H1 (cell line): ENCODE measurements around the gene ABCB11. TPM values are rescaled to one million over a fixed set of nuclear protein-coding genes. Genes with fewer than 3 reads are reported as not detected.

ENCODE experiments used
- CTCF ChIA-PET: fragments of 300-600 bp; sonication (Branson Sonifier 250); formaldehyde crosslinking; loops from one replicate; lab custom pipeline; 2021; ENCODE audit not compliant: partially characterized antibody; lab: Charles Lee
- POLR2A ChIA-PET: fragments of 300-600 bp; sonication (Branson Sonifier 250); formaldehyde crosslinking; loops from one replicate; lab custom pipeline; 2021; ENCODE audit warnings: inconsistent platforms; ENCODE audit not compliant: partially characterized antibody; lab: Charles Lee
- DNase-seq, 2 experiments: peaks; one replicate each; pipeline versions ENCODE4 v3.0.0 to v3.0.0-alpha.2; 2010 to 2022; ENCODE audit warnings: low spot score in 2 of 2, low read depth in 1 of 2, mixed read lengths in 1 of 2
- FAIRE-seq: peaks from 2 replicates; lab custom pipeline; 2011; peaks lifted over from hg19 to GRCh38; lab: Jason Lieb, UNC
- H2AFZ ChIP-seq: 2 replicates; pipeline ENCODE4 v1.8.1; 2012; ENCODE audit warnings: low read length, inconsistent platforms
- H2AK5ac ChIP-seq: 2 replicates; pipeline ENCODE4 v1.6.1; 2013; ENCODE audit warnings: low read depth, low read length
- H2BK120ac ChIP-seq: replicated peaks from 2 replicates; pipeline ENCODE3; 2013; ENCODE audit warnings: low read depth, low read length, inconsistent platforms
- H2BK12ac ChIP-seq: 2 replicates; pipeline ENCODE4 v1.6.1; 2013; ENCODE audit warnings: low read depth, low read length
- H2BK15ac ChIP-seq: 2 replicates; pipeline ENCODE4 v1.6.1; 2013; ENCODE audit warnings: low read length
- H2BK20ac ChIP-seq: 2 replicates; pipeline ENCODE4 v1.6.1; 2013; ENCODE audit warnings: low read length
- H2BK5ac ChIP-seq: 2 replicates; pipeline ENCODE4 v1.6.1; 2013; ENCODE audit warnings: low read depth, low read length
- H3K14ac ChIP-seq: 2 replicates; pipeline ENCODE4 v1.6.1; 2013; ENCODE audit warnings: inconsistent platforms; ENCODE audit not compliant: insufficient read length
- H3K18ac ChIP-seq: 2 replicates; pipeline ENCODE4 v1.6.1; 2013; ENCODE audit warnings: low read length; ENCODE audit errors: extremely low read depth
- H3K23ac ChIP-seq: 2 replicates; pipeline ENCODE4 v1.6.1; 2013; ENCODE audit warnings: inconsistent platforms; ENCODE audit not compliant: insufficient read length
- H3K23me2 ChIP-seq: 2 replicates; pipeline ENCODE4 v1.6.1; 2013; ENCODE audit warnings: low read depth, low read length
- H3K27ac ChIP-seq: 2 replicates; pipeline ENCODE4 v1.6.1; 2011; ENCODE audit warnings: low read depth, low read length, inconsistent platforms
- H3K27me3 ChIP-seq, 4 experiments: replicated peaks in 1 of 4; 1 replicate in 1 of 4; 2 replicates in 3 of 4; pipeline versions ENCODE4 v1.6.1 to v1.8.1; 2011 to 2013; ENCODE audit warnings: low read length in 3 of 4, mild to moderate bottlenecking in 3 of 4, inconsistent platforms in 2 of 4, mixed read lengths in 2 of 4, moderate library complexity in 1 of 4; ENCODE audit not compliant: control insufficient read depth in 3 of 4, insufficient read depth in 3 of 4; ENCODE audit errors: extremely low read depth in 1 of 4
- H3K36me3 ChIP-seq, 4 experiments: 2 replicates each; pipeline versions ENCODE4 v1.6.1 to v1.8.1; 2011 to 2013; ENCODE audit warnings: mild to moderate bottlenecking in 4 of 4, low read length in 3 of 4, moderate library complexity in 2 of 4, control low read depth in 1 of 4, inconsistent platforms in 1 of 4; ENCODE audit not compliant: insufficient read depth in 4 of 4, control insufficient read depth in 2 of 4
- H3K4ac ChIP-seq: replicated peaks from 2 replicates; pipeline ENCODE3; 2013; ENCODE audit warnings: low read length, low read depth, mixed read lengths, inconsistent platforms; ENCODE audit not compliant: insufficient read length
- H3K4me1 ChIP-seq, 4 experiments: replicated peaks in 1 of 4; 1 replicate in 1 of 4; 2 replicates in 3 of 4; pipeline versions ENCODE4 v1.6.1 to v1.8.1; 2011 to 2013; ENCODE audit warnings: low read length in 3 of 4, inconsistent platforms in 2 of 4, mixed read lengths in 1 of 4; ENCODE audit not compliant: insufficient read depth in 4 of 4, control insufficient read depth in 3 of 4
- H3K4me2 ChIP-seq, 2 experiments: 2 replicates each; pipeline versions ENCODE4 v1.6.1 to v1.8.1; 2011 to 2013; ENCODE audit warnings: low read depth in 2 of 2, low read length in 2 of 2, control low read depth in 1 of 2, inconsistent platforms in 1 of 2, mild to moderate bottlenecking in 1 of 2; ENCODE audit not compliant: insufficient read depth in 1 of 2
- H3K4me3 ChIP-seq, 4 experiments: fragments of 200-600, 300-600 bp in 1 of 4; sonication (generic), shearing (Covaris generic), sonication (Bioruptor Twin) in 1 of 4; 2 replicates each; pipeline versions ENCODE4 v1.5.1 to v1.8.1; 2011 to 2016; ENCODE audit warnings: low read length in 4 of 4, low read depth in 3 of 4, control low read depth in 2 of 4, inconsistent platforms in 2 of 4, mild to moderate bottlenecking in 2 of 4, mixed read lengths in 1 of 4, moderate library complexity in 1 of 4; ENCODE audit not compliant: insufficient read depth in 2 of 4; ENCODE audit errors: extremely low read depth in 1 of 4
- H3K56ac ChIP-seq: replicated peaks from 2 replicates; pipeline ENCODE3; 2013; ENCODE audit warnings: low read depth, mild to moderate bottlenecking, mixed read lengths, low read length, inconsistent platforms; ENCODE audit not compliant: insufficient read length
- H3K79me1 ChIP-seq: 2 replicates; pipeline ENCODE4 v1.6.1; 2013; ENCODE audit warnings: low read depth, low read length, control low read depth
- H3K79me2 ChIP-seq, 2 experiments: 2 replicates each; pipeline versions ENCODE4 v1.6.1 to v1.8.1; 2012 to 2013; ENCODE audit warnings: low read length in 2 of 2, mild to moderate bottlenecking in 2 of 2, inconsistent platforms in 1 of 2; ENCODE audit not compliant: insufficient read depth in 2 of 2, control insufficient read depth in 1 of 2
- H3K9ac ChIP-seq, 4 experiments: replicated peaks in 1 of 4; 1 replicate in 1 of 4; 2 replicates in 3 of 4; pipeline versions ENCODE4 v1.6.1 to v1.8.1; 2011 to 2013; ENCODE audit warnings: low read depth in 3 of 4, low read length in 3 of 4, control low read depth in 2 of 4, mild to moderate bottlenecking in 2 of 4, moderate library complexity in 2 of 4, inconsistent platforms in 1 of 4; ENCODE audit errors: extremely low read depth in 1 of 4
- H3K9me3 ChIP-seq, 2 experiments: 2 replicates each; pipeline versions ENCODE4 v1.6.1 to v1.8.1; 2012 to 2013; ENCODE audit warnings: mild to moderate bottlenecking in 2 of 2, moderate library complexity in 2 of 2, control low read depth in 1 of 2, inconsistent platforms in 1 of 2, low read depth in 1 of 2, low read length in 1 of 2, mixed read lengths in 1 of 2; ENCODE audit not compliant: insufficient read depth in 2 of 2
- H4K20me1 ChIP-seq, 2 experiments: replicated peaks in 1 of 2; 2 replicates each; pipeline versions ENCODE3 to v1.8.1; 2011 to 2013; ENCODE audit warnings: inconsistent platforms in 2 of 2, low read length in 2 of 2, mild to moderate bottlenecking in 1 of 2; ENCODE audit not compliant: insufficient read depth in 2 of 2, control insufficient read depth in 1 of 2
- H4K5ac ChIP-seq: 2 replicates; pipeline ENCODE4 v1.6.1; 2013; ENCODE audit warnings: low read length, low read depth, mixed read lengths, inconsistent platforms; ENCODE audit not compliant: insufficient read length
- H4K8ac ChIP-seq: 2 replicates; pipeline ENCODE4 v1.8.0; 2013; ENCODE audit warnings: mild to moderate bottlenecking, moderate library complexity, low read length, inconsistent platforms; ENCODE audit not compliant: insufficient read depth; ENCODE audit errors: extremely low read depth
- H4K91ac ChIP-seq: replicated peaks from 2 replicates; pipeline ENCODE3; 2013; ENCODE audit warnings: low read length, mixed read lengths, inconsistent platforms; ENCODE audit not compliant: insufficient read length
- BACH1 ChIP-seq: IDR thresholded peaks from 2 replicates; pipeline ENCODE4 v1.6.1; 2012; ENCODE audit warnings: low read length, improper control_type of control experiment
- BRCA1 ChIP-seq: IDR thresholded peaks from 2 replicates; pipeline ENCODE4 v1.6.1; 2012; ENCODE audit warnings: low read depth, low read length, improper control_type of control experiment
- CBX5 ChIP-seq: fragments of 300-800, 300-1000 bp; sonication (generic); IDR thresholded peaks from 2 replicates; pipeline ENCODE4 v1.7.1; 2016; ENCODE audit warnings: antibody characterized with exemption, low read length, low read depth
- CEBPB ChIP-seq: IDR thresholded peaks from 2 replicates; pipeline ENCODE4 v1.6.1; 2012; ENCODE audit warnings: low read depth, low read length
- CHD1 ChIP-seq: IDR thresholded peaks from 2 replicates; pipeline ENCODE4 v1.6.1; 2012; ENCODE audit warnings: low read depth, low read length, improper control_type of control experiment
- HDAC2 ChIP-seq, 2 experiments: fragments of 300-600 bp in 1 of 2; sonication (generic) in 1 of 2; IDR thresholded peaks; 2 replicates each; pipeline ENCODE4 v1.6.1; 2011 to 2012; ENCODE audit warnings: low read depth in 2 of 2, low read length in 2 of 2, mild to moderate bottlenecking in 2 of 2, moderate library complexity in 2 of 2, borderline replicate concordance in 1 of 2, inconsistent platforms in 1 of 2
- HDAC6 ChIP-seq: IDR thresholded peaks from one replicate; pipeline ENCODE4 v1.7.1; 2012; ENCODE audit warnings: low read depth, mild to moderate bottlenecking, inconsistent platforms, low read length, moderate library complexity
- JUND ChIP-seq: IDR thresholded peaks from 2 replicates; pipeline ENCODE4 v1.6.1; 2011; ENCODE audit warnings: mild to moderate bottlenecking, improper control_type of control experiment, low read length
- MAX ChIP-seq: IDR thresholded peaks from 2 replicates; pipeline ENCODE4 v1.6.1; 2012; ENCODE audit warnings: inconsistent platforms
- POU5F1 ChIP-seq: IDR thresholded peaks from 2 replicates; pipeline ENCODE4 v1.6.1; 2011; ENCODE audit warnings: low read depth, mild to moderate bottlenecking, low read length, moderate library complexity
- RXRA ChIP-seq: IDR thresholded peaks from 2 replicates; pipeline ENCODE4 v1.6.1; 2011; ENCODE audit warnings: low read depth, mild to moderate bottlenecking, low read length, moderate library complexity; ENCODE audit not compliant: insufficient read depth
- SUZ12 ChIP-seq: fragments of 200-600 bp; sonication (generic); IDR thresholded peaks from 2 replicates; pipeline ENCODE4 v1.6.1; 2012; ENCODE audit warnings: mild to moderate bottlenecking, inconsistent platforms, low read length, moderate library complexity, mixed read lengths
- TBP ChIP-seq: IDR thresholded peaks from 2 replicates; pipeline ENCODE4 v1.6.1; 2011; ENCODE audit warnings: low read depth, low read length, improper control_type of control experiment
- WGBS, 2 experiments: shearing (Covaris generic) in 1 of 2; methylation state at CpG; one replicate each; pipeline versions ENCODE4 v1.1.6 to v1.1.7; 2013 to 2015; ENCODE audit warnings: low lambda C conversion rate in 2 of 2, mixed read lengths in 2 of 2, inconsistent platforms in 1 of 2, low coverage in 1 of 2, missing lambda C conversion rate in 1 of 2; ENCODE audit not compliant: insufficient replicate concordance in 2 of 2, insufficient coverage in 1 of 2, insufficient read length in 1 of 2; ENCODE audit errors: extremely low coverage in 1 of 2, missing lambda C conversion rate in 1 of 2; 5-methylcytosine and 5-hydroxymethylcytosine counted together
- polyA plus RNA-seq, 7 experiments: library from polyadenylated mRNA; depleted of rRNA in 3 of 7; stranded (reverse) in 5 of 7; unstranded in 2 of 7; fragments of >200 nt in 5 of 7; fragments of 200-250 nt in 2 of 7; gene quantifications; 1 replicate in 5 of 7; 2 replicates in 1 of 7; 4 replicates in 1 of 7; pipeline versions ENCODE4 v1.2.1 to v1.2.3, GENCODE V29; 2011 to 2013; ENCODE audit warnings: missing spikeins in 2 of 7, mixed read lengths in 2 of 7
- total RNA-seq: library from RNA; stranded (reverse); fragmentation: NEBNext Ultra II Directional; extraction: Animal tissue kit (Norgen Biotek cat#: 25700); gene quantifications from 2 replicates; pipeline ENCODE4 v1.2.1, GENCODE V29; 2021

Gene ABCB11
- total and polyA plus RNA-seq, 2 of the 8 experiments (the other 6 are each of a cell fraction or from before 2014, with no cell fraction given) = not detected

- Histone ChIP-seq H3K9ac (no peak overlapping the region), H2BK12ac (no peak overlapping the region), H4K5ac (no peak overlapping the region), H2BK120ac (no peak overlapping the region), H3K23me2 (no peaks in the 10 kb centered on the region), H3K56ac (no peak overlapping the region), H2BK15ac (no peak overlapping the region), H4K8ac (no peak overlapping the region), H3K23ac (no peak overlapping the region), H3K18ac (no peak overlapping the region), H3K4me1 (no peaks in the 10 kb centered on the region), H3K9me3 (no peaks in the 10 kb centered on the region), H3K36me3 (no peaks in the 10 kb centered on the region), H3K4me3 (no peak overlapping the region), H3K4ac (no peak overlapping the region), H3K79me2 (no peaks in the 10 kb centered on the region), H2AK5ac (no peak overlapping the region), H2BK20ac (no peak overlapping the region), H3K79me1 (no peaks in the 10 kb centered on the region), H4K91ac (no peak overlapping the region), H4K20me1 (no peaks in the 10 kb centered on the region), H2BK5ac (no peak overlapping the region), H3K14ac (no peak overlapping the region), H3K4me2 (no peak overlapping the region), H3K27ac (no peak overlapping the region), H3K27me3 (no peaks in the 10 kb centered on the region; a peak in 1 of 7 replicates), H2AFZ (no peak overlapping the region)
- ChIA-PET POLR2A (no interaction called here), CTCF (interaction anchor here (1.5 to 6.7 kb wide), 2 partner anchors 8 to 14 kb away, joined by 4 to 48 read pairs; no protein-coding TSS in a partner anchor)
- FAIRE-seq (no peak), DNase-seq (no peak)
- TF ChIP-seq CEBPB (no peak), HDAC2 (IDR thresholded peaks at IDR 0.05; ENCODE audit: borderline replicate concordance in 1 of 2, low read depth in 2 of 2, low read length in 2 of 2) (no peak), BACH1 (no peak), POU5F1 (no peak), CBX5 (no peak), JUND (no peak), BRCA1 (no peak), CHD1 (no peak), SUZ12 (no peak), TBP (no peak), RXRA (no peak), MAX (no peak), HDAC6 (no peak)
- 79% methylated on average over 2 of the region's 2 CpGs; no CpG with 5 or more reads in 1 of the 2 experiments for WGBS, 2 experiments
These were observed 74.7 kb downstream of the ABCB11 start for GRCh38 chr2:168956392-168956791.
